HL-60 (cell line): ENCODE results near the gene SHKBP1.

Source experiments
- TF ChIP-seq, protein P1 (sequence below): IDR thresholded peaks from one replicate; pipeline ENCODE4 v1.5.1; 2011; ENCODE audit warnings: low read length, control low read depth, inconsistent platforms; ENCODE audit not compliant: insufficient read depth
- TF ChIP-seq, protein P2 (sequence below): IDR thresholded peaks from 2 replicates; pipeline ENCODE4 v1.6.1; 2012; ENCODE audit warnings: low read depth; ENCODE audit not compliant: insufficient replicate concordance

DNA sequence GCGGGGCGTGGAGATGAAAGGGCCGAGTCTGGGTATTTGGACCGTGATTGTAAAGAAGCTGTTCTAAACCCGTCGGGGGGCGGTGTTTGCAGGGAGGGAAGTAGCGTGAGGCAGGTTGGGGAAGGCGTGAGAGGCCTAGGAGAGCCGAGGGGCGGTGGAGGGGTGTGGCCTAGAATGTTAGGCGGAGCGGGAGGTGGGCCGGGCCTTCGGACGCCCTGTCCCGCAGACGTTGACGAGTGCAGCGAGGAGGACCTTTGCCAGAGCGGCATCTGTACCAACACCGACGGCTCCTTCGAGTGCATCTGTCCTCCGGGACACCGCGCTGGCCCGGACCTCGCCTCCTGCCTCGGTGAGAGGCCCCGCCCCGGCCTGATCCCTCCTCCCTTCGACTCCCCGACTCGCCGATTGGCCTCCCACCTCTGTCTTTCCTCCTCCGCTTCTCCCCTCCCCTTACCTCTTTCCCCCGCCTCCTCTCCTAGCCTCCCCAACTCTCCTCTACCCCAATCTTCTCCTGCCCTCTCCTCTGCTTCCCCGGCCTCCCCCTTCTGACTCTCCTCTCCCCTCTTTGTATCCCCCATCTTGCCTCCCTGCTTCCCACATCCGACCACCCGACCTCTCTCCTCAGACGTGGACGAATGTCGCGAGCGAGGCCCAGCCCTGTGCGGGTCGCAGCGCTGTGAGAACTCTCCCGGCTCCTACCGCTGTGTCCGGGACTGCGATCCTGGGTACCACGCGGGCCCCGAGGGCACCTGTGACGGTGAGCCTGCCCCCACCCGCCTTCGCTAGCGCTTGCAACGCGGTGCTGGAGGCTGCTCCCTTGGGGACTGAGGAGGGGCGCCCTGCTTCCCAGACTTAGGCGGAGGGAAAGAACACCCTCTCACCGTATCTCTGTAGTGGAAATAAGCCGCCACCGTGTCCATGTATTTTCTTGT is 37.3 kb downstream of the SHKBP1 start:
- TF ChIP-seq, protein P1, sequence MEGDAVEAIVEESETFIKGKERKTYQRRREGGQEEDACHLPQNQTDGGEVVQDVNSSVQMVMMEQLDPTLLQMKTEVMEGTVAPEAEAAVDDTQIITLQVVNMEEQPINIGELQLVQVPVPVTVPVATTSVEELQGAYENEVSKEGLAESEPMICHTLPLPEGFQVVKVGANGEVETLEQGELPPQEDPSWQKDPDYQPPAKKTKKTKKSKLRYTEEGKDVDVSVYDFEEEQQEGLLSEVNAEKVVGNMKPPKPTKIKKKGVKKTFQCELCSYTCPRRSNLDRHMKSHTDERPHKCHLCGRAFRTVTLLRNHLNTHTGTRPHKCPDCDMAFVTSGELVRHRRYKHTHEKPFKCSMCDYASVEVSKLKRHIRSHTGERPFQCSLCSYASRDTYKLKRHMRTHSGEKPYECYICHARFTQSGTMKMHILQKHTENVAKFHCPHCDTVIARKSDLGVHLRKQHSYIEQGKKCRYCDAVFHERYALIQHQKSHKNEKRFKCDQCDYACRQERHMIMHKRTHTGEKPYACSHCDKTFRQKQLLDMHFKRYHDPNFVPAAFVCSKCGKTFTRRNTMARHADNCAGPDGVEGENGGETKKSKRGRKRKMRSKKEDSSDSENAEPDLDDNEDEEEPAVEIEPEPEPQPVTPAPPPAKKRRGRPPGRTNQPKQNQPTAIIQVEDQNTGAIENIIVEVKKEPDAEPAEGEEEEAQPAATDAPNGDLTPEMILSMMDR: no peak
- TF ChIP-seq, protein P2, sequence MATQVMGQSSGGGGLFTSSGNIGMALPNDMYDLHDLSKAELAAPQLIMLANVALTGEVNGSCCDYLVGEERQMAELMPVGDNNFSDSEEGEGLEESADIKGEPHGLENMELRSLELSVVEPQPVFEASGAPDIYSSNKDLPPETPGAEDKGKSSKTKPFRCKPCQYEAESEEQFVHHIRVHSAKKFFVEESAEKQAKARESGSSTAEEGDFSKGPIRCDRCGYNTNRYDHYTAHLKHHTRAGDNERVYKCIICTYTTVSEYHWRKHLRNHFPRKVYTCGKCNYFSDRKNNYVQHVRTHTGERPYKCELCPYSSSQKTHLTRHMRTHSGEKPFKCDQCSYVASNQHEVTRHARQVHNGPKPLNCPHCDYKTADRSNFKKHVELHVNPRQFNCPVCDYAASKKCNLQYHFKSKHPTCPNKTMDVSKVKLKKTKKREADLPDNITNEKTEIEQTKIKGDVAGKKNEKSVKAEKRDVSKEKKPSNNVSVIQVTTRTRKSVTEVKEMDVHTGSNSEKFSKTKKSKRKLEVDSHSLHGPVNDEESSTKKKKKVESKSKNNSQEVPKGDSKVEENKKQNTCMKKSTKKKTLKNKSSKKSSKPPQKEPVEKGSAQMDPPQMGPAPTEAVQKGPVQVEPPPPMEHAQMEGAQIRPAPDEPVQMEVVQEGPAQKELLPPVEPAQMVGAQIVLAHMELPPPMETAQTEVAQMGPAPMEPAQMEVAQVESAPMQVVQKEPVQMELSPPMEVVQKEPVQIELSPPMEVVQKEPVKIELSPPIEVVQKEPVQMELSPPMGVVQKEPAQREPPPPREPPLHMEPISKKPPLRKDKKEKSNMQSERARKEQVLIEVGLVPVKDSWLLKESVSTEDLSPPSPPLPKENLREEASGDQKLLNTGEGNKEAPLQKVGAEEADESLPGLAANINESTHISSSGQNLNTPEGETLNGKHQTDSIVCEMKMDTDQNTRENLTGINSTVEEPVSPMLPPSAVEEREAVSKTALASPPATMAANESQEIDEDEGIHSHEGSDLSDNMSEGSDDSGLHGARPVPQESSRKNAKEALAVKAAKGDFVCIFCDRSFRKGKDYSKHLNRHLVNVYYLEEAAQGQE: no peak
